GM18519 (cell line): ENCODE data around the gene NPRL2.
A peak's percentile ranks its signal among the peaks of the same experiment; 100 is the strongest.

Experiments
- ATAC-seq: cut with Tn5 transposase; IDR thresholded peaks from one replicate; pipeline ENCODE4 v1.9.1; 2021; ENCODE audit warnings: mild to moderate bottlenecking, moderate library complexity; ENCODE audit not compliant: unreplicated experiment, low FRiP score

Gene NPRL2

GRCh38 chr3:50353245-50354004, 2.9 kb upstream of the NPRL2 start:
- ATAC-seq = no peak

DNA sequence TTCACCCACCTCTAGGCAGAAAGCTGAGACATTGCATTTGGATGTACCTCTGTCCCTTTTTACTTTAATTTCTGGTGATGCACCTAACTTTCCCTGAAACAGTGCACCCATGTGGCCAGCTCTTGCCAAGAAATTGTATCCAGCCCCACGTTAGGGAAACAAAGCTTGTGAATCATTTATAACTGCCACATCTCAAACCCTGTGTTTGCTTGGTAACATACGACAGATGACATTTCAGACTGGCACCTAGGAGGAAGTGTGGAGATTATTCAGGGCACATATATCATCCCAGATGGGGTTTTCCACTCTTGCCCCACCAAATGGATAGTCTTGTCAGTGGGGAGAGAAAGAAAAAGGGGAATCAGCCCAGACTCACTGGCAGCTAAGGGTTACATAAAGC, 2.2 kb upstream of the NPRL2 start:
- ATAC-seq = no peak

DNA sequence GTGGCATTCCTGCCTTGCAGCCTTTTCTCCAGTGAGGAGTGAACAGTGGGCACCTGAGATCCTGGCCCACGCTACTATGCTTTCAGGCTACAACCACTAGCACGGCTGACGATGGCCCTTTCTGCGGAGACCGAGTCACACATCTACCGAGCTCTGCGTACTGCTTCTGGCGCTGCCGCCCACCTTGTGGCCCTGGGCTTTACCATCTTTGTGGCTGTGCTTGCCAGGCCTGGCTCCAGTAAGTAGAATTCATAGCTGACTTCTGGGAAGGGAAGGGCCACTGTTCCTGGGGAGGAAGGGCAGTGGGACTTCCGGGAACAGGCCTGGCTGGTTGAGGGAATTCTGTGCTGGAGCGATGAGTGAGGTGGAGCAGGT, 735 bp upstream of the NPRL2 start:
- no peak for ATAC-seq

GRCh38 chr3:50350213-50350526, 405 bp downstream of the NPRL2 start:
- no peak for ATAC-seq

DNA sequence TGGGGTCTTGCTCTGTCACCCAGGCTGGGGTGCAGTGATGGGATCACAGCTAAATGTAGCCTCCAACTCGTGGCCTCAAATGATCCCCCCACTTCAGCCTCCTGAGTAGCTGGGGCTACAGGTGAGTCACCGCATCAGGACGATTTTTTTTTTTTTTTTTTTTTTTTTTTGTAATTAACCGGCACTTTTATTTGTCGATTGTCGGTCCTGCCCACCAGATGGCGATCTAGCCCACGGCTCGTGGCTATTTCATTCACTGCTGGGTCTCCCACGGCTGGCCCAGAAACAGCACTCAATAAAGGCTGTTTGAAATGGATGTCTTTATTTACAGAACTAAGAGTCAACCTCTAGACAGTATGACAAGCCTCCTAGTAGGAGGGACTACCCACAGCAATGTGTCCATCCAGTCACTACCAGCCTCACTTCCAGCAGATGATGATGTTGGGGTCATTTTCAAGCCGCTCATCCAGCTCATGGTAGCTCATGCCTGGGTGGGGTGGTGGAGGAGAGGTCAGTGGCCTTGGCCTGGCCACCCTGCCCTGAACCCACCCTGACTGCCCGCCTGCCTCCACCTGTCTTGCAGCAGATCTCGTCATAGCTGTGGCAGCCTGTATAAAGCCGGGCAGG, 3.3 kb downstream of the NPRL2 start:
- no peak for ATAC-seq

DNA sequence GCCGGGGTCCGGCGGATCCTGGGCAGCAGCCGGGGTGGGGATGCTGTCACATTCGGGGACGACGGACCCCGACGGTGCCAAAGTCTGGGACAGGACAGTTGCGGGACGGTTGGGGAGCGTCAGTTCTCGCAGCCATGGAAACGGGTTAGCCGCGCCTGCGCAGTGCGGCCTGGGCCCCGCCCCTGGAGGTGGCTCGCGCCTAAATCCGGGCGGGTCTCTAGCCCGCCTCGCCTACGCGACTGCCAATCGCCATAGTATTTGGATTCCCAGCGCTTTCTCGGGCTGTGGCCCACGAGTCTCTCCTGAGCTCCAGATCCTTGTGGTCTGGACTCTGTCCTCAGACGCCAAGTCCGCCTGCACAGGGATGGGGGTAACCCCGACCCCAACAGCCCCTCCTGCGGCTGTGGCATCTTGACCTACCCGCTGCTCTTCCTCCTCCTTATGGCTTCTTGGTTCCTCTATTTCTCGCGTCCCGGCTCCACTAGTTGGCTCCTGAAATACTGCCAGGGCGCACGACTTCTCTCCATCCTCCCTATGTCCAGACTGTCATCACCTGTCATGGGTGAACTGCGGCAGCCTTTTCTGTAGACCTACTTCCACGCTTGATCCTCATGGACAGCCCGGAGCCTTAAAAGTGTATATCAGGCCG, 4.9 kb downstream of the NPRL2 start, which contains the start of gene ZMYND10:
TSS of gene ZMYND10 (minus strand) at position 147 of the 649 bp plus-strand sequence. CDS start 153 bp downstream, outside the sequence.
- ATAC-seq = no peak

- no peak for ATAC-seq
Observed at GRCh38 chr3:50345008-50345407, 5.6 kb downstream of the NPRL2 start.

DNA sequence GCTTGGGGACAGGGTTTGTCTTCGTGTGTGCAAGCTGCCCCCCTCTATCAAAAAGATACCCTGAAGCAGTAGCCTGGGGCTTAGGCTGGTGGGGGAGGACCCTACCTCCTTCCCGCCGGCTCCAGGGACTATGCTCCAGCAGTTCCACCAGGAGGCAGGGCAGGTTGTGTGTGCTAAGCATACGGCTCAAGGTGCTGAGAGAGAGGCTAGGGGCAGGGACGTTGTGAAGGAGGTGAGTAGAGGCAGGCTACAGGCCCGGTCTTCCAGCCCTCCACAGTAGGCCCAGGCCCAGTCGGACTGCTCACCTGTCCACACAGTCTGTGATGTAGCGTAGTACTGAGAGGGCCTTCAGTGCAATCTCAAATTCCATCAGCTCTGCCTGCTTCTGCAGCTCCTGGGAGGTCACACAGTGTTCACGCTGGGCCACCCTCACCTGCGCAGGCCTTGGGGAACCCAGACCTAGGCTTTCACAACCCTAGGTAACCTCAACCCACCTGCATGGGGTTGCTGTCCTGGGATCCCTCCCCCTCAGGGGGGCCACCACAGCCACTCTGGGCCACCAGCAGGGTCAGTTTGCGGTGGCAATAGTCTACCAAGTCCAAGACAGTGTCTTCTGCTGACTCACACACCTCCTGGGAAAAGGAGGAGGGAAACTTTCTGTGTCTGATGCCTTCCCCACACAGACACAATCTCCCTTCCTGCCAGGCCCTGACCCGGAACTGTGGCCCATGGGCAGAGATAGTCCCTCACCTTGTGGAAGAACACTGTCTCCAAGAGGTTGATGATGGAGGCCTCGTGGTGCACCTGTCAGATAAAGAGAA, 7.6 kb downstream of the NPRL2 start:
- no peak for ATAC-seq

DNA sequence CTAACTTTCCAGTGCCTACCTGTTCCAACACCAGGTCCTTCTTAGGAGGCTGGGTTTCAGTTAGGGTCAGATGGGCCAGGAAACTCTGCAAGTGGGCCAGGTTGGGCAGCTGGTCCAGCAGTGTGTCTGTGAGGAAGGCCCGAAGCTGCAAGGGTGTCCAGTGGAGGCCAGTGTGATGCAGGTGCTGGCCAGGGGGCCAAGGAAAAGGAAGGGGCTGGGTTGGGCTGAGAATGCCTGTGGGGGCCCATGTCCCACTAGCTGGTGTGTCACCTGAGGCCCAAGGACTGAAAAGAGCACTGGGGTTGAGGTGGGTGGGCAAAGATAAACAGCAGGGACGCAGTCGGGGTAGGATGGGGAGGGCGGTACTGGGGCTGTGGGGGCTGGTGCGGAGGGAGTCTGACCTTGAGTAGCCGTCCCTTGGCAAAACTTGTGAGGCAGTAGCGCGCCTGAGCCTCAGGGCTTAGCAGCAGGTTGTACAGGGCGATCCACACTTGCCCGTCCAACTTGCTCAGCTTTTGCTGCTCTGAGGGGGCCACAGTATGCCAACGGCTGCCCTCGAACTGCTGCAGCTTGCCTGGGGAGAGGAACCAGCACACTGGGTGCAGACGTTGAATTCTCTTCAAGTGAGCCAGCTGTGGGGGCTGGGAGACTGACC, 8.5 kb downstream of the NPRL2 start:
- ATAC-seq = no peak

DNA sequence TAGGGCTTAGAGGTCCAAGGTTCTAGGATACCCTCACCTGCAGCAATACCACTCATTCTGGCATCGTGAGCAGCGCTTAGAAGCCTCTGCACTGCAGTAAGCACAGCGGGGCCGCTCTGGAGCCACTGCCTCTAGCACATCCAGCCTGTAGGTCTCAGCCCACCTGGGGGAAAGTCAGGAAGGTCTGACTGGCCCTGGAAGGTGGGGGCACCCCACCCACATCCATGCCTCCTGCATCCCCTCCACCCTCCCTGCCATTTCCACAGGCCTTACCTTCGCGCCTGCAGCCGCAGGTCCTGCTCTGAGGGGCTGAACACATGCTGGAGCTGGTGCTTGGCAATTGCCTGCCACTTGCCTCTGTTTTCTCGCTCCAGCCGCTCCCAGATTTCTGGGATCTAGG, 9.0 kb downstream of the NPRL2 start:
- ATAC-seq = no peak

DNA sequence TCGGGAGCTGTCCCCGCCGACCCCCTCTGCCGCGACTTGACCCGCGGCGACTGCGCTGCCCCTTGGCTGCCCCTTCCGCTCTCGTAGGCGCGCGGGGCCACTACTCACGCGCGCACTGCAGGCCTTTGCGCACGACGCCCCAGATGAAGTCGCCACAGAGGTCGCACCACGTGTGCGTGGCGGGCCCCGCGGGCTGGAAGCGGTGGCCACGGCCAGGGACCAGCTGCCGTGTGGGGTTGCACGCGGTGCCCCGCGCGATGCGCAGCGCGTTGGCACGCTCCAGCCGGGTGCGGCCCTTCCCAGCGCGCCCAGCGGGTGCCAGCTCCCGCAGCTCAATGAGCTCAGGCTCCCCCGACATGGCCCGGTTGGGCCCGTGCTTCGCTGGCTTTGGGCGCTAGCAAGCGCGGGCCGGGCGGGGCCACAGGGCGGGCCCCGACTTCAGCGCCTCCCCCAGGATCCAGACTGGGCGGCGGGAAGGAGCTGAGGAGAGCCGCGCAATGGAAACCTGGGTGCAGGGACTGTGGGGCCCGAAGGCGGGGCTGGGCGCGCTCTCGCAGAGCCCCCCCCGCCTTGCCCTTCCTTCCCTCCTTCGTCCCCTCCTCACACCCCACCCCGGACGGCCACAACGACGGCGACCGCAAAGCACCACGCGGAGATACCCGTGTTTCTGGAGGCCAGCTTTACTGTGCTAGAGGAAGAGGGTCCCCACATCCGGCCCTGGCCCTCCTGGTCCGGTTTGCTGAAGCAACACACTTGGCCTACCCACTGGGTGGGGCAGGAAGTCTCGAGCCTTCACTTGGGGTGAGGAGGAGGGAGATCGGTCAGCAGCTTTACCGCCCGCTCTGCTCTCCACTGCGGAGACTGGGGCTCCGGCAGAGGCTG, 9.9 kb downstream of the NPRL2 start, which contains the start of gene RASSF1:
TSS of gene RASSF1 (minus strand) at position 389 of the 882 bp plus-strand sequence. CDS start at position 358, 31 bp downstream.
- ATAC-seq = no peak

DNA sequence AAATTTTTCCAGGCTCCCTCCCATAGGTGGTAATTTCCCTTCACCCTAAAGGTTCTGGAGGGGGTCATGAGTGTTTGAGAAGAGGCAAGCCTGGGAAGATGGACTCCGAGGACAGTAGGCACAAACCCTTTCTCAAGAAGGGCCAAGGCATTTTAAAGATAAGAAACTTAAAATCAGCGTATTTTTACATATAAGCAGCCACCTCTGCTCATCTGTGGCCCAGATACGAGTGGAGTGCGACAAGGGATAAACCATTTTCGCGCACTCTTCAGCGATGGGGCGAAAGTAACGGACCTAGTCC, 10.5 kb downstream of the NPRL2 start:
- no peak for ATAC-seq

DNA sequence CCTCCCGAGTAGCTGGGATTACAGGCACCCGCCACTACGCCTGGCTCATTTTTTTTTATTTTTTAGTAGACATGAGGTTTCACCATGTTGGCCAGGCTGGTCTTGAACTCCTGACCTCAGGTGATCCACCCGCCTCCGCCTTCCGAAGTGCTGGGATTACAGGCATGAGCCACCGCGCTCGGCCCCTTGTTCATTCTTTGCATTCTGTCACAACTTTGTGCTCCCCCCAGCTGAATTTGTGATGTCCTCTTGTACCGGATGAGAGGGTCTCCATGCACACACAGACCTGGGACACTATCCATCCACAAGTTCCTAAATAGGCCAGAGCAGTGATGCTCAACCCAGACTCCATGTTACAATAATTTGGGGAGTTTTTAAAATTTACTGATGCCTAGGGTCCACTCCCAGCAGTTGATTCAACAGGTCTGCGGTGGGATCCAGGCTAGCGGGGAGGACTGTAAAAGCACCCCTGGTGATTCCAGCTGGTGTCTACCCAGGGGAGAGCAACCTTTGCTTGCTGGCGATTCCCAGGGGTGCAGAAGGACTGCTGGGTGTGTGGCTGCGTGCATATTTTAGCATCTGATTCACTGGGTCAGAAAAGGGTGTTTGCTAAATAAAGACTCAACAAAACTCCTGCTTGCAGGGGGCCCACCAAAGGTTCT, 11.0 kb downstream of the NPRL2 start:
- ATAC-seq = no peak

GRCh38 chr3:50338965-50339364, 11.6 kb downstream of the NPRL2 start:
- ATAC-seq = no peak

GRCh38 chr3:50337175-50337861, 13.3 kb downstream of the NPRL2 start:
- peak; percentile 66 for ATAC-seq

DNA sequence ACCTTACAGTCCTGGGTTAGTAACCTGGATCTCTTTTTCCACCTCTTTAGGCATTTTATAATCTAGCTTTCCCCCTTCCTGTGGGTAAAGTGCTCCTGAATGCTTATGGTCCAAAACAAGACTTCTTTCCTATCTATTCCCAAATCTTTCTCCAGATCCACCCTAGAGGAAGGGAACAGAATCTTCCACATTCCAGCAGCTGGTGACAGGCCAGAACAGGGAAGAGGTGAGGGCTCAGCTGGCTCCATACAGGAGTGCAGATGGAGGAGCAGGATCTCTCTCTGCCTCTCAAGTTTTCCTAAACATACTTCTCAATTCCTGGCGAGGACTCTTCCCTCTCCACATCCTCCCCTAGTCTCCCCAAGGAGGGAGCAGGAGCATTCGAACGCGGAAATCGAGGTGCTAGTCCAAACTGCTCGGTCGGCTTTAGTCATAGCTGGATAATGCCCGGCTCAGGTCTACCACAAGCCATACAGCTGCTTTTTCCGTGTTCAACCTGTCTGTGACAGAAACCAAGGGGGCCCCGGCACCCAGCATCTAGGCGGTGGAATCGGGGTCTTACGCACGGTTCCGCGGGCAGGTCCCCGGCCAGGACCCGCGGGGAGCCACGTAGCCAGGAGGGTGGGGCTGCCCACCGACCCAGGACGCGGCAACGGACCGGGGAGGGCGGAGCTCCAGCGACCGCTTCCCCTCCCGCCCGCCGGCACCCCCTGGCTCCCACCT, 14.0 kb downstream of the NPRL2 start:
- ATAC-seq = peak; percentile 16

- ATAC-seq = no peak
Observed at GRCh38 chr3:50334339-50335075, 16.1 kb downstream of the NPRL2 start.
